MM.1S (cell line): ENCODE results near the gene EIF4G2.

Source experiments
- EZH2 ChIP-seq: fragments of 300-600 bp; sonication (generic); optimal IDR thresholded peaks from 2 replicates; pipeline ENCODE3; 2017; ENCODE audit warnings: low read depth, mild to moderate bottlenecking, antibody characterized with exemption, low read length, mixed read lengths
- EZH2phosphoT487 ChIP-seq: fragments of 300-600 bp; sonication (generic); IDR thresholded peaks from 2 replicates; pipeline ENCODE4 v1.6.1; 2018; ENCODE audit warnings: antibody characterized with exemption, low read length
- TF ChIP-seq, protein P1 (sequence below): fragments of 300-600 bp; sonication (generic); IDR thresholded peaks from 2 replicates; pipeline ENCODE4 v1.5.1; 2016; ENCODE audit warnings: antibody characterized with exemption, low read length, mixed read lengths

DNA sequence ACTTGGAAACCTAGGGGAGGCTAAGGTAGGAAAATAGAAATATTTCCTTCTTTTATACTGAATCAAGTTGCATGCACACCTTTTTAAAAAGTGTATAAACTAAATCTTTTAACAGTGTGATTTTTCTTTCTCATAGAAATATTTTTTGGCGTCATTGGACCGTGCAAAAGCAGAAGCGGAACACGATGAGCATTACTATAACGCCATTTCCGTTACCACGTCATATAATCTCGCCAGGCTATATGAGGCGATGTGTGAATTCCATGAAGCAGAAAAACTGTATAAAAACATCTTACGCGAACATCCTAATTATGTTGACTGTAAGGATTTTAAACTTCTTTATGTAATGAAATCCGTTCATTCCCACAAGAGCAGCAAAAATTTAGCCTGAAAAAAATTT lies 44.3 kb downstream of the EIF4G2 start:
- TF ChIP-seq, protein P1, sequence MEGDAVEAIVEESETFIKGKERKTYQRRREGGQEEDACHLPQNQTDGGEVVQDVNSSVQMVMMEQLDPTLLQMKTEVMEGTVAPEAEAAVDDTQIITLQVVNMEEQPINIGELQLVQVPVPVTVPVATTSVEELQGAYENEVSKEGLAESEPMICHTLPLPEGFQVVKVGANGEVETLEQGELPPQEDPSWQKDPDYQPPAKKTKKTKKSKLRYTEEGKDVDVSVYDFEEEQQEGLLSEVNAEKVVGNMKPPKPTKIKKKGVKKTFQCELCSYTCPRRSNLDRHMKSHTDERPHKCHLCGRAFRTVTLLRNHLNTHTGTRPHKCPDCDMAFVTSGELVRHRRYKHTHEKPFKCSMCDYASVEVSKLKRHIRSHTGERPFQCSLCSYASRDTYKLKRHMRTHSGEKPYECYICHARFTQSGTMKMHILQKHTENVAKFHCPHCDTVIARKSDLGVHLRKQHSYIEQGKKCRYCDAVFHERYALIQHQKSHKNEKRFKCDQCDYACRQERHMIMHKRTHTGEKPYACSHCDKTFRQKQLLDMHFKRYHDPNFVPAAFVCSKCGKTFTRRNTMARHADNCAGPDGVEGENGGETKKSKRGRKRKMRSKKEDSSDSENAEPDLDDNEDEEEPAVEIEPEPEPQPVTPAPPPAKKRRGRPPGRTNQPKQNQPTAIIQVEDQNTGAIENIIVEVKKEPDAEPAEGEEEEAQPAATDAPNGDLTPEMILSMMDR, result no peak
- TF ChIP-seq EZH2 (no peak), EZH2phosphoT487 (no peak)
